Fibroblast of lung (primary cell): ENCODE data around the gene IRAK1BP1. TPM values are rescaled to one million over a fixed set of nuclear protein-coding genes. Genes with fewer than 3 reads are reported as not detected.
"Not testable (repeated sequence)": the region's sequence is repeated elsewhere in the genome, so short reads cannot be mapped to it uniquely, and the experiment has no call there.

Experiments
- DNase-seq, 2 donors: peaks; one replicate each; pipeline versions ENCODE4 v3.0.0 to v3.0.0-alpha.2; 2010; ENCODE audit warnings: low read depth in 2 of 2
- H2AFZ ChIP-seq: 2 replicates; pipeline ENCODE4 v1.5.1; 2012; ENCODE audit warnings: low read length, control low read depth, inconsistent platforms
- H3K27ac ChIP-seq: 2 replicates; pipeline ENCODE4 v1.5.1; 2011; ENCODE audit warnings: low read length, control low read depth; ENCODE audit not compliant: insufficient read depth
- H3K27me3 ChIP-seq: 2 replicates; pipeline ENCODE4 v1.5.1; 2011; ENCODE audit warnings: mild to moderate bottlenecking, low read length; ENCODE audit not compliant: control insufficient read depth, insufficient read depth
- H3K36me3 ChIP-seq: 2 replicates; pipeline ENCODE4 v1.5.1; 2011; ENCODE audit warnings: low read length; ENCODE audit not compliant: control insufficient read depth, insufficient read depth
- H3K4me1 ChIP-seq: 2 replicates; pipeline ENCODE4 v1.5.1; 2011; ENCODE audit warnings: low read length; ENCODE audit not compliant: control insufficient read depth, insufficient read depth; ENCODE audit errors: extremely low read depth
- H3K4me2 ChIP-seq: 2 replicates; pipeline ENCODE4 v1.5.1; 2011; ENCODE audit warnings: low read length, control low read depth; ENCODE audit not compliant: insufficient read depth; ENCODE audit errors: extremely low read depth
- H3K4me3 ChIP-seq, 4 experiments: fragments of 200-600 bp in 1 of 4; sonication (generic) in 1 of 4; replicated peaks in 1 of 4; 2 replicates each; pipeline ENCODE4 v1.5.1; 2011 to 2016; ENCODE audit warnings: low read length in 4 of 4, low read depth in 3 of 4, mild to moderate bottlenecking in 3 of 4, control low read depth in 2 of 4, inconsistent platforms in 1 of 4, mixed read lengths in 1 of 4; ENCODE audit not compliant: insufficient read depth in 1 of 4; ENCODE audit errors: control extremely low read depth in 1 of 4
- H3K79me2 ChIP-seq: 2 replicates; pipeline ENCODE4 v1.5.1; 2012; ENCODE audit warnings: mild to moderate bottlenecking, low read length, inconsistent platforms; ENCODE audit not compliant: control insufficient read depth, insufficient read depth
- H3K9ac ChIP-seq: 2 replicates; pipeline ENCODE4 v1.5.1; 2011; ENCODE audit warnings: mild to moderate bottlenecking, low read length, control low read depth; ENCODE audit not compliant: insufficient read depth
- H3K9me3 ChIP-seq: 2 replicates; pipeline ENCODE4 v1.5.1; 2012; ENCODE audit warnings: low read depth, low read length; ENCODE audit not compliant: control insufficient read depth, insufficient read depth
- H4K20me1 ChIP-seq: 2 replicates; pipeline ENCODE4 v1.5.1; 2011; ENCODE audit warnings: low read length; ENCODE audit not compliant: control insufficient read depth, insufficient read depth; ENCODE audit errors: extremely low read depth
- EZH2 ChIP-seq: IDR thresholded peaks from 2 replicates; pipeline ENCODE4 v1.5.1; 2012; ENCODE audit warnings: low read length, control low read depth, mild to moderate bottlenecking; ENCODE audit errors: missing control alignments
- polyA plus RNA-seq, 2 donors: library from polyadenylated mRNA; depleted of rRNA in 1 of 2; stranded (reverse) in 1 of 2; unstranded in 1 of 2; fragments of >200 nt; gene quantifications; 2 replicates each; pipeline ENCODE4 v1.2.1, GENCODE V29; 2011 to 2012; ENCODE audit warnings: missing spikeins in 1 of 2
- total RNA-seq: library from RNA; depleted of rRNA; stranded (reverse); fragments of >200 nt; gene quantifications from 2 replicates; pipeline ENCODE4 v1.2.1, GENCODE V29; 2014
- TF ChIP-seq, protein P1 (sequence below), 2 donors: IDR thresholded peaks in 1 of 2; conservative IDR thresholded peaks in 1 of 2; 1 replicate in 1 of 2; 2 replicates in 1 of 2; pipeline ENCODE4 v1.5.1; 2011 to 2012; ENCODE audit warnings: low read length in 2 of 2, control low read depth in 1 of 2, inconsistent platforms in 1 of 2, low read depth in 1 of 2, mild to moderate bottlenecking in 1 of 2

IRAK1BP1 gene
- total and polyA plus RNA-seq, 2 donors (not counting 1 experiment from before 2014, with no cell fraction given): 2.5 to 5.6 TPM

DNA sequence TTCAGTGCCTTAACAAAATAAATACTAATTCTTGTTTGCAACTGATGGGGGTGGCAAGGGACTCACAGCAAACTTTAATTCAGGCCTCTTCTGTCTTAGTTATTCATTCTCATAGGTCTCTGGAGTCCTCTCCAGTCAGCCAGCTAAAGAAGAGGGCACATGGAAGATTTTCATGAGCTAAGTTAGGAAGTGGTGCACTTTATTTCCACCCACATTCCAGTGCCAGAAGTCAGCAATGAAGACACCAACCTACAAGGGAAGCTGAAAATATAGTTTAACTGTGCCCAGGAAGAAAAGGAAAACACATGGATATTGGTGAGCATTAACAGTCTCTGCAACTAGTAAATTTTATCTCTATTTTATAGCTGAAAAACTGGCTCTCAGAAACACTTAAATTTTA is 16.7 kb upstream of the IRAK1BP1 start:
- Histone ChIP-seq H3K9ac (no peak overlapping the region), H3K4me2 (no peak overlapping the region), H3K27ac (no peak overlapping the region), H3K4me1 (no peaks in the 10 kb centered on the region), H4K20me1 (no peaks in the 10 kb centered on the region), H3K4me3 (no peak overlapping the region), H3K9me3 (no peaks in the 10 kb centered on the region), H3K36me3 (no peaks in the 10 kb centered on the region), H2AFZ (no peak overlapping the region), H3K27me3 (no peaks in the 10 kb centered on the region), H3K79me2 (no peaks in the 10 kb centered on the region)
- DNase-seq: no peak
- TF ChIP-seq EZH2: no peak
- TF ChIP-seq, protein P1, sequence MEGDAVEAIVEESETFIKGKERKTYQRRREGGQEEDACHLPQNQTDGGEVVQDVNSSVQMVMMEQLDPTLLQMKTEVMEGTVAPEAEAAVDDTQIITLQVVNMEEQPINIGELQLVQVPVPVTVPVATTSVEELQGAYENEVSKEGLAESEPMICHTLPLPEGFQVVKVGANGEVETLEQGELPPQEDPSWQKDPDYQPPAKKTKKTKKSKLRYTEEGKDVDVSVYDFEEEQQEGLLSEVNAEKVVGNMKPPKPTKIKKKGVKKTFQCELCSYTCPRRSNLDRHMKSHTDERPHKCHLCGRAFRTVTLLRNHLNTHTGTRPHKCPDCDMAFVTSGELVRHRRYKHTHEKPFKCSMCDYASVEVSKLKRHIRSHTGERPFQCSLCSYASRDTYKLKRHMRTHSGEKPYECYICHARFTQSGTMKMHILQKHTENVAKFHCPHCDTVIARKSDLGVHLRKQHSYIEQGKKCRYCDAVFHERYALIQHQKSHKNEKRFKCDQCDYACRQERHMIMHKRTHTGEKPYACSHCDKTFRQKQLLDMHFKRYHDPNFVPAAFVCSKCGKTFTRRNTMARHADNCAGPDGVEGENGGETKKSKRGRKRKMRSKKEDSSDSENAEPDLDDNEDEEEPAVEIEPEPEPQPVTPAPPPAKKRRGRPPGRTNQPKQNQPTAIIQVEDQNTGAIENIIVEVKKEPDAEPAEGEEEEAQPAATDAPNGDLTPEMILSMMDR (conservative IDR thresholded peaks at IDR 0.05 in 1 of 2, IDR thresholded peaks at IDR 0.05 in 1 of 2; ENCODE audit: low read depth in 1 of 2, low read length in 2 of 2): no peak

- no peak overlapping the region for H2AFZ ChIP-seq
- DNase-seq: no peak
- H3K36me3 ChIP-seq: no peaks in the 10 kb centered on the region
- H3K4me2 ChIP-seq: no peak overlapping the region
- no peak overlapping the region for H3K27ac ChIP-seq
- no peak overlapping the region for H3K9ac ChIP-seq
- H3K27me3 ChIP-seq: no peaks in the 10 kb centered on the region
- no peak overlapping the region for H3K4me3 ChIP-seq
- H3K4me1 ChIP-seq: no peaks in the 10 kb centered on the region
- no peaks in the 10 kb centered on the region for H3K79me2 ChIP-seq
- no peak for TF ChIP-seq EZH2
- TF ChIP-seq, protein P1 (conservative IDR thresholded peaks at IDR 0.05 in 1 of 2, IDR thresholded peaks at IDR 0.05 in 1 of 2; ENCODE audit: low read depth in 1 of 2, low read length in 2 of 2): no peak
- no peaks in the 10 kb centered on the region for H4K20me1 ChIP-seq
- no peaks in the 10 kb centered on the region for H3K9me3 ChIP-seq
Measured at GRCh38 chr6:78851156-78851555, 16.2 kb upstream of the IRAK1BP1 start.

DNA sequence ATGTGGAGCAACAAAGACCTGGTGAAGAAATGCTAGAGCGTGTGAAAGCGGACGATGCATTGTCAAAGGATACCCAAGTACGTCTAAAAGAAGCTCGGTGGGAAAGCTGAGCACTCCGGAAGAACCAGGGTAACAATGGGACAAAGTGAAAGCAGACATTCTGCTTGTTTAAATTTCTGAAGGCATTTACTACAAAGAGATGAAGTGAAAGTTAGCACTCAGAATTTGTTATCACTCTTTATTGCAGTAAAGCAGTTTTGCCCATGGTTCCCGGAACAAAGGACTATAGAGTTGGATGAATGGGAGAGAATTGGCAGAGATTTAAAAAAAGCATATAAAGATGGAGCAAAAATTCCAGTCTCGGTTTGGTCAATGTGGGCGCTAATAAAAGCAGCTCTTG is 12.8 kb upstream of the IRAK1BP1 start:
- no peak overlapping the region for H3K27ac ChIP-seq
- no peaks in the 10 kb centered on the region for H4K20me1 ChIP-seq
- no peak overlapping the region for H3K4me2 ChIP-seq
- no peak overlapping the region for H3K4me3 ChIP-seq
- H3K79me2 ChIP-seq: no peaks in the 10 kb centered on the region
- no peak for TF ChIP-seq EZH2
- TF ChIP-seq, protein P1 (conservative IDR thresholded peaks at IDR 0.05 in 1 of 2, IDR thresholded peaks at IDR 0.05 in 1 of 2; ENCODE audit: low read depth in 1 of 2, low read length in 2 of 2): no peak
- no peak overlapping the region for H3K9ac ChIP-seq
- no peaks in the 10 kb centered on the region for H3K36me3 ChIP-seq
- H2AFZ ChIP-seq: no peak overlapping the region
- no peak for DNase-seq
- H3K9me3 ChIP-seq: no peaks in the 10 kb centered on the region
- no peaks in the 10 kb centered on the region for H3K27me3 ChIP-seq
- H3K4me1 ChIP-seq: no peaks in the 10 kb centered on the region

- not testable (repeated sequence) for H3K36me3 ChIP-seq, H2AFZ ChIP-seq, H3K27me3 ChIP-seq, H3K27ac ChIP-seq, H3K4me2 ChIP-seq, H3K4me1 ChIP-seq, DNase-seq, H4K20me1 ChIP-seq, H3K9ac ChIP-seq, H3K79me2 ChIP-seq, H3K4me3 ChIP-seq, H3K9me3 ChIP-seq
Measured at GRCh38 chr6:78858339-78858938, 8.9 kb upstream of the IRAK1BP1 start.
